ENCODE data around the gene FCSK. TPM values are rescaled to one million over a fixed set of nuclear protein-coding genes. Genes with fewer than 3 reads are reported as not detected.
"Not testable (repeated sequence)": the region's sequence is repeated elsewhere in the genome, so short reads cannot be mapped to it uniquely, and the experiment has no call there.

Gene FCSK
- total and polyA plus RNA-seq, 8 donors: 11.7 to 33.6 (median 15.2) TPM

- intact Hi-C loops (cut with DNase I): no loop called here
- peak overlapping the region; percentile 65 to 90 (median 85) for H3K4me3 ChIP-seq
- no peak for FAIRE-seq
- H3K36me3 ChIP-seq: peaks cover 0 to 9% (median under 1%) of the 10 kb centered on the region in 3 donors
- no peak overlapping the region for H3K27ac ChIP-seq
- H3K9me3 ChIP-seq: no peaks in the 10 kb centered on the region
- DNase-seq: no peak
- WGBS, 2 donors: 50 to 54% methylated on average over 18 of the region's 18 CpGs
- no peak for TF ChIP-seq CTCF (IDR thresholded peaks at IDR 0.05)
- H3K27me3 ChIP-seq: no peaks in the 10 kb centered on the region
- H3K4me1 ChIP-seq: peaks cover 10 to 25% (median 21%) of the 10 kb centered on the region in 3 donors
- ATAC-seq: no peak
These were observed 68.1 kb downstream of the FCSK start for GRCh38 chr16:70522216-70523075.

- 1% methylated on average over 36 of the region's 36 CpGs for WGBS, 2 donors
- Histone ChIP-seq H3K27ac (peak within 1 kb of the TSS; percentile 60 to 81 (median 74)), H3K36me3 (peaks cover 0 to 11% (median 0%) of the 10 kb centered on the region in 3 donors), H3K27me3 (no peaks in the 10 kb centered on the region), H3K4me3 (peak within 1 kb of the TSS; percentile 65 to 90 (median 85)), H3K9me3 (no peaks in the 10 kb centered on the region), H3K4me1 (peaks cover 11 to 25% (median 24%) of the 10 kb centered on the region in 3 donors)
- intact Hi-C loops (cut with DNase I): no loop called here
- ATAC-seq (peak; percentile 93 to 95 (median 94)), DNase-seq (peak; percentile 81 to 91 (median 84)), FAIRE-seq (no peak)
- TF ChIP-seq CTCF (IDR thresholded peaks at IDR 0.05): no peak
These were observed 68.8 kb downstream of the FCSK start, which contains the start of gene COG4 for GRCh38 chr16:70523076-70523742. COG4 (minus strand) TSS chr16:70523554; CDS start chr16:70523543, 11 bp downstream.

- TF ChIP-seq CTCF (IDR thresholded peaks at IDR 0.05): no peak
- H3K36me3 ChIP-seq: peaks cover 0 to 18% (median 0%) of the 10 kb centered on the region in 3 donors
- 0% methylated on average over 32 of the region's 32 CpGs for WGBS, 2 donors
- peaks cover 11 to 25% (median 24%) of the 10 kb centered on the region in 3 donors for H3K4me1 ChIP-seq
- DNase-seq: peak; percentile 47 to 79 (median 64)
- intact Hi-C loops (cut with DNase I): no loop called here
- ATAC-seq: peak; percentile 80 to 89 (median 86)
- no peak for FAIRE-seq
- H3K27me3 ChIP-seq: no peaks in the 10 kb centered on the region
- H3K4me3 ChIP-seq: peak within 1 kb of the TSS; percentile 65 to 90 (median 85)
- peak within 1 kb of the TSS; percentile 60 to 81 (median 74) for H3K27ac ChIP-seq
- no peaks in the 10 kb centered on the region for H3K9me3 ChIP-seq
These were observed 69.5 kb downstream of the FCSK start, which contains the start of gene SF3B3 for GRCh38 chr16:70523743-70524398. SF3B3 (plus strand) TSS chr16:70523816; CDS start chr16:70526657, 2,841 bp downstream.

GRCh38 chr16:70524399-70524825 is 70.0 kb downstream of the FCSK start:
- H3K27me3 ChIP-seq; intact Hi-C loops (cut with DNase I); H3K9me3 ChIP-seq; FAIRE-seq: not testable (repeated sequence)
- H3K36me3 ChIP-seq: peaks cover 0 to 24% (median 4%) of the 10 kb centered on the region in 3 donors
- WGBS, 2 donors: 1% methylated on average over 24 of the region's 24 CpGs
- peak overlapping the region; percentile 60 to 81 (median 74) for H3K27ac ChIP-seq
- H3K4me1 ChIP-seq: peaks cover 11 to 25% (median 24%) of the 10 kb centered on the region in 3 donors
- ATAC-seq (peak; percentile 7 to 59 (median 30)), DNase-seq (peak in 2 of 6 donors; percentile 29 to 60)
- peak overlapping the region; percentile 65 to 90 (median 85) for H3K4me3 ChIP-seq

GRCh38 chr16:70526403-70526802 is 72.0 kb downstream of the FCSK start:
- H3K4me1 ChIP-seq: peaks cover 11 to 25% (median 24%) of the 10 kb centered on the region in 3 donors
- H3K9me3 ChIP-seq: no peaks in the 10 kb centered on the region
- H3K36me3 ChIP-seq: peaks cover 3 to 40% (median 17%) of the 10 kb centered on the region in 3 donors
- DNase-seq (no peak), ATAC-seq (no peak), FAIRE-seq (no peak)
- no peak overlapping the region for H3K4me3 ChIP-seq
- H3K27ac ChIP-seq: no peak overlapping the region
- WGBS, 2 donors: 71 to 81% methylated on average over 6 of the region's 6 CpGs
- intact Hi-C loops (cut with DNase I): no loop called here
- H3K27me3 ChIP-seq: no peaks in the 10 kb centered on the region
- no peak for TF ChIP-seq CTCF (IDR thresholded peaks at IDR 0.05)
